Fibroblast of skin of right biceps (primary cell): ENCODE data around the gene APCDD1.

Experiments used
- DNase-seq: peaks from one replicate; pipeline ENCODE4 v3.0.0-alpha.2; 2013

Gene APCDD1

DNA sequence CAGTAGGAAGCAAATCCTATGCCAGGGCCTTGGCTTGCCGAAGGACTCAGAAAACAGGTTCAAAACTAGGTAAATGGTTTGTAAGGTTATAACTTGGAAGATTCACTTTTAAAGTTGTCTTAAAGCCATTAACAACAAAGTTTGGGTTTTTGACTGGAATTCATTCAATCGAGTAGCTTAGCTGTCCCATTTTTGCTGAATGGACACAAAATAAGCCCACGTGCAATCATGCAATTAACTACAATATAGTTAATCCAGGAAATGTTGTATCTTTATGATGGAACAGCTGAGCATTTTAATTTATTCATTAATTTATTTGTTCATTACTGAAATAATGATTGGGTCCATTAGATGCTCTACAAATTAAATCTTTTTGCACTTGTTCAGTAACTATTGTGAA, 18.3 kb upstream of the APCDD1 start:
- DNase-seq, result no peak

DNA sequence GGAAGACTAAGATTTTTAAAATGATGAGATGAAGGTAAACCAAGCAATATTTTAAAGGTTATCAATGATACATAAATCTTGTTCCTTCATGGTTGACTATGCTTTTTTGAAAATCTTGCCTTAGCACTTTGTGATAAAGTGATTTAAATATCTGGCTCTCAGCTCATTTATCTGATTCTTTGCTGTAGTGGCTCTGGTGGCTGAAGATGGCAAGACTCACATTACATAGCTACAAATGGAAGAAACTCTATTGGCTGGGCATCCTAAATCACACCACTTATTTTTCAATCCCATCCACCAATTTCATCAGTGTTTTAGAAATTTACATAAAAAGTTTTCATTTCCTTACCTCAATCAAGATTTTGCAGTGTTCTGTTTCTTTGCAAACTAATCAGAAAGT, 16.6 kb upstream of the APCDD1 start:
- no peak for DNase-seq

DNA sequence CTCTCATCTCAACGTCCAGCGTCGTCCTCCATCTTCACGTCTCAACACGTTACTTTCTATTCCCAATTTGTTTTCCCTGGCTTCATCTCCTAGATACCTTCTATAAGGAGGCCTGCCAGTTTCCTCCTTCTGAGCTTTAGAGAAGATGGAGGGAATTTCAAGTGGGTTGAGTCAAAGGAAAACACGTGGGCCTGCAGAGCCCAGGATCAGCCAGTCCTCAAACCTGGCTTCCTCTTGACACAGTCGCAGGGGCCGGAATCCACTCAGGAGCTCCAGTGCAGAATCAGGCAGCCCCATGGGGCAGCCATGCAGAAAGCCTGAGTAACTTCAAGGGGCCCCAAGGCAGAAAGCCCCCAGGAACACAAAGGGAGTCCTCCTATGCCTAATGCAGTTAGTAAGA, 14.5 kb upstream of the APCDD1 start:
- DNase-seq, result no peak

DNA sequence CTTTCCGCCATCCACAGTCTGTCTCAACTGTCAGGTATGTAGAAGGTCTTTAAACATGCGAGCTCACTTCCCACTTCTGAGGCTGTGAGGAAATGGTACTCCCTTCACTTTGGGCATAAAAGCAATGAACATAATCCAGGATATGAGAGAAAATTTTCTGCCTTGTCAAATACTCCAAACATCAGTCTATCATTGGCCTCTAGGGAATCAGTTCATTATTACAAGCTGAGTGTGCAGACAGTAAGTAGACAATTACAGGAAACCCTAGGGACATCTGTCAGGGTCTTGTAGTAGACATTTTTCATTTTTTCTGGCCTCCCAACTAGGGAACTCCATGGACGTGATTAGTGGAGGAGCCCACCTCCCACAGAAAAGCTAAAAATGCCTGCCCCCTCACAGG, 13.6 kb upstream of the APCDD1 start:
- peak; percentile 56 for DNase-seq

DNA sequence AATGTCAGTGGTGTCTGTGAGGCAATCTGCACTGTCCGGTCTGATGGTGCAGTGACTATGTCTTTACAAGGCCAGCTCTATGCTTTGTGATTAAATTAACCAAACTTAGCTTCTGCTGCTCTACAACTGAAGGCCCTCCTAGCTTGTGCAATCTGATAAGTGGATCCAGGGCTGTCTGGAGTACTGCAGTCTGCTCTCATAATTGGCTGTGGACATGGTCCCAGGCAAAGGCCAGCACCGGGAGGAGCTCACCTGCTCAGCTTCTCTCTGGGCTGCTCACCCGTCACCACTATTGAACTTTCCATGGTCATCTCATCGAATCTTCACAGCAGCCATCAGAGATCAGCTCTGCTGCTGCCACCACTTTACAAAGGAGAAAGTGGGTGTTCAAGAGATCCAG, 13.0 kb upstream of the APCDD1 start:
- no peak for DNase-seq

DNA sequence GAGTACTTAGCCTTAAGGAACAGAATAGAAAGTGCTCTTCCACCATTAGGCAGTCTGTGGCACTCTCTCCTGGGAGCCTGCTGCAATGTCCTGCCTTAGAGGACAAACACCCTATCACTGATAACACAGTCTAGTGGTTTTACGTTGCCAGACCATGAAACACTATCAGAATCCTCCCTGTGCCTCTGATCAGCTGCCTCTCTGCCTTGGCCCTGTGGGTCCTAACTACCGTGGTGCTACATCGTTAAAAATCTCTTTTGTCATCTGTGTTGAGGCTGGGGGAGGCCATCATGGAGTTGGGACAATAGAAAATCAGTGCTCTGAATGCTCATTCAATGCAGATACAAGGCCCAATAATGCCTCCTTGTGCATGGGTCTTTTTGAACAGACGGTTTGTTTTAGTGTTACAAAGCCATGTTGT, 11.9 kb upstream of the APCDD1 start:
- DNase-seq, result no peak

DNA sequence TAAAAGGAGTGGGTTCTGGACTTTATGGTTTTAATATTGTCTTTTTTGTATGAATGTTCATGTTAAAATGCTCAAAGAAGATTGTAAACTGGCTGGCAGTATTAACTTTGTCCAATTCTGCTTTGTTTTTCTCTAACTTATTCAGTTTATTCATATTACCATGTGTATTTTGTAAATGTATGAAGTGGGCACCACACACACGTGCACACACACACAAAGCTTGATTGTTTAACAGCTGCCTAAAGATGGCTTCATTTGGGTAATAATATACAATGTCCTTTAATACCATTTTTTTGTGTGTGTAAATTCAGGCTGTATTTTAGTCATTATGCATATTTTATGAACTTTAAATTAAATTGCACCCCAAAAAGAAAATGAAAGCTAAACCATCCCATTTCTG, 11.4 kb upstream of the APCDD1 start:
- no peak for DNase-seq

DNA sequence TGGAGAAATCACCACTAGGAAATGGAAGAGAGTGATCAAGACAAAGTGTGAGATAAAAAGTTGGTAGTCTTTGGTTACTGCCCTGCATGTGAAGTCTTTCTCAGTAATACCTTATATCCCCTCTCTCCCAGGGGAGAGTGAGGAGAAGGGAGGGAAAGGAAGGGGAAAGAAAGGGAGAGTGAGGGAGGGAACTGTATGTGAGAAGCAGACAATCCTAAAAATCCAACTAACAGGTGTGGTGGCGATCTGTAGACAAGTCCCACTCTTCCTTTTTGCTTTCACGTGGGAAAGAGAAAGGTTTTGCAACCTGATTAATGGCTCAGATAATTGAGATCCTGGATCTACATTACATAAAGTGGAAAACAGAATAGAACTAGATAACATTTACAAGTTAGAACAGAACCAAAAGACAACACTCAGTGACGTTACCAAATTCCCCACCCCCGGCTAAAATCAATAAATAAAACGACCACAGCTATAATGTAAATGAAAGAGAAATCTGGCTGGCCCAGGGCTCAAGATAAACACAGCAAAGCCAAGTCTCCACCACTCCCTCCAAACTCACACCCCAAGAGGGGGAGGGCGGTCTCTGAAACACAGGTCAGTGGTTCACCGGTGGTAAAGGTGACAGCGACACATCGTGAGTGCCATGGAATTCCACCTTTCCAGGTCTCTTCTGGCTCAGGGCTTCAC, 10.0 kb upstream of the APCDD1 start:
- DNase-seq, result no peak

DNA sequence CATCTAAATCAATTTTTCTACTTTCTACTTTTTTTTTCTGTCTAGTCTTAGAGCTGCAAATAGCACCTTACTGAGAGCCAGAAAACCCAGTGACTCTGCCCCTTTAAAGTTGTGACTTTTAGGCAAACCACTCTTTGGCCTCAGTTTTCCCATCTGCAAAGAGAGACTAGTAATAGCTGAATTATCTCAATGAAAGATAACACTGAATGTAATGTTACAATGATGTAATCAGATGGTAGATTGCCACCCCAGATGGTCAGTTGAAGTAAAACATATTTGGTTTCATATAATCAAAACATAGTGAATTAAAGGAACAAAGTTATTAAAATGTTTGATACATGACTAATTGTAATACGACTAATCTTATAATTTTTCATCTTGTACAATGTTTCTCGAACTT, 5.0 kb upstream of the APCDD1 start:
- DNase-seq, result peak; percentile 36

DNA sequence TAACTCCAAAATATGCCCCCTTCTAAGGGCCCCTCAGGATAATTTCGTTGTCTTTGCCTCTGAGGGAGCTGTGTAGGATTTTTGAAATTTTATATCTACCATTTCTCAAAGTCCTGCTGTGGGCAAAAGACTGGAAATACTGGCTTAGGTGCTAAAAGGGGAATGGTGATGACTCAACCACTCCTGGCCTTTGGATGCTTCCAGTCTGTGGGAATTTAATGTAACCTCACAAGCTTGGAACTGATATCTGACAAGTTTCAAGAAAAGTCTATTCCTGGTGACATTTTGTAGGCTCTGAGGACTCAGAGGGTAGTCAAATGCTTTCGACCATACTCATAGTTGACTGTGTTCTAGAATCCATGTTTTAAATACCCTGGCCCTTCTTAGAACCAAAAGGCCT, 3.4 kb upstream of the APCDD1 start:
- DNase-seq, result no peak

DNA sequence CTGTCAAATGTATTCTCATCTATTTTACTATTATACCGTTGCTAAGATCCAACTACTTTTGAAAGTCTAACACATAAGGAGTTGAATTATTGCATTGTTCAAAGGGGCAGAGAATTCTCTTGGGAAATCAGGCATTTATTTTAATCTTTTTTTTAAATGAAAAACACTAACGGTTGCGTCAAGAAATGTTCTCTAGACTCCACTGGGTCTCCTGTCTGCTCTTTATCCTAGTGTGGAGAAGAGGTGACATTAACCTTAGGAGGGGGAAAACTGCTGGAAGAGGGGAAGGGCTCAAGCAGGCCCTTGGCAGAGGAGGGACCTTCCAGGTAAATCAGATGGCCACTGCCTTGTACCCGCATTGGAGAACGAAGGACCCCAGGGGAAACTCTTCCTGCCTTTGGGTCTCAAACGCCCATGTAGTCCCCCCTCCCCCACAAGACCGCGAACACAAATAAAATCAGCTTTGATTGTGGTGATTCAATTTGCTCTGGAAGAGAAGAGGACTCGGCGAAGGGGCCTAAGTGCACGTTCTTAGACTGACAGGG, 1.1 kb upstream of the APCDD1 start:
- no peak for DNase-seq

DNA sequence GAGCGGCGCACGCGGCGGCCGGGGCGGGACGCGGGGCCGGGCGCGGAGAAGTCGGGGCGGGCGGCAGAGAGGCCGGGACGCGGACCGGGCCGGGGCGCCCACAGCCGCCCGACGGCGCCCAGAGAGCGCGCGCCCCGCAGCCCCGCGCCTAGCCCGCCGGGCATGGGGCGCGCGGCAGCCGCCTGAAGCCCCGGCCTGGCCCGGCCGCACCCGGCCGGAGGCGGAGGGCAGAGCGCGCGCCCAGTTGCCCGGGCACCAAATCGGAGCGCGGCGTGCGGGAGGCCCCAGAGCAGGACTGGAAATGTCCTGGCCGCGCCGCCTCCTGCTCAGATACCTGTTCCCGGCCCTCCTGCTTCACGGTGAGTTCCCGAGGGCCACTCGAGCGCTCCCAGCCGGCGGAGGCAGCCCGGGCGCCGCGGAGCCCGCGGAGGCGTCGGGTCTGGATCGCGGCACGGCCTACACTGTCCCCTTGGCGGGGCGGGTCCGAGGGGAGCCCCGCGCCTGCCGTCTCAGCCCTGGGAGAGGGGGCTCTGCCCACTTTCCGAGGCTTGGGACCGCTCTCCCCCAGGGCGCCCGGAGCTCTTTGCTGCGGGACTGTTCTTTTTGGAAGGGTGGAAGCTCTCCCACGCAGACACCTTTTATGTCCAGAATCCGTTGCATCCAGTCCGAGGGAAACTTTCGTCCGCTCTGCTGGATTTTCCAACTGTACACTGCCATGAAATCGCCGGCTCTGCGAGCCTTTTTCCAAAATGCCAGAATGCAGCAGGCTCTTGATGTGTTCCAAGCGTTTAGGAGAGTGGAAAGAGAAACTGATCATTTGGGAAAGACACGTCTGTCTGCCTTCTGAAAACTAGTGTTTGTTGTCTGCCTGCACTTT, 484 bp downstream of the APCDD1 start:
- DNase-seq, result no peak

DNA sequence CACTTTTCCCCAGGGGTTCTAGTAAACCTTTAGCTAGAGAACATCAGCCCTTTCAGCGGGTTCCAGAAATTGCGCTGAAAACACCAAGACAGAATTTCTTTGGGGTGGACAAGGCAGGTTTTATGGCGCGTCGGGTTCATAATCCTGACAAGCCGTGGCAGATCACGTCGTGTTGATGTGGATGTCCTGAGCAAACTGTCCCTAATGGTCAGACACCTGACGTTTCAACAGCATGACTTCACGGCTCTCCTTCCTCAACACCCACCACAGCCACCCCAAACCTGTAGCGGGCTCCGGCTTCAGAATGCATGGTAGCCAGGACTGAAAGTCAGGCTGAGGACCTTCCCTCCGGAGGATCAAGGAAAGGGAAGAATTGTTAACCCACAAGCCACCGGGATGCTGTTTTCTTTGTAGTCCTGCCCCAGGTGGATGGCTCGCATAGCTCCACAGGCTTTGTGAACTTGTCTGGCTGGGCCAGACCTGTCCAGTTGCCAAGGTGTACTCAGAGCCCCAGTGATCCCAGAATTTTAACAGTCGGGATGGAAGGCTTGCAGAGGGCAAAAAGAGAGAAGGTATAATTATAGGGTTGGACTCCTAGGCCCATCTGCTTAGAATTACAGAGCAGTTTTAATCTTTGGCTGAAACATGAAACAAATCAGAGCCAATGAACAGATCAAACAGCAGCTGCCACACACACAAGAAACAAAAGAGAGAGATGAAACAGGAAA, 1.5 kb downstream of the APCDD1 start:
- no peak for DNase-seq

DNA sequence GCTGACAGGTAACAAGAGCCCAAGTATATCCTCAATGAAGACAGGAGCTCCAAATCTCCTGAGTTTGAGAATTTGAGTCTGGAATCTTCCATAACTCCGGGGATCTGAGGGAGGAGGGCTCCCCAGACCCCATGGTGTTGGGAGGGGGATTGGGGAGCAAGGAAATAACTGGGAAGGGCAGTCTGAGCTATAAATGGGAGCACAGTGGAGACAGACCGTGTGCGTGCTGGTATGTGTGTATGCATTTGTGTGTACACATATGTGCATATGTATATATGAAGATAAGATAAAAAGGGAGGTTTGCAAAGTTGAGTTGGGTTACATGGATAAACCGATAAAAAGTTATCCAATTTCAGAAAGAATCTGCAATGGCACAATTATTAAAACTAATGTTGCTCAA, 2.3 kb downstream of the APCDD1 start:
- no peak for DNase-seq

DNA sequence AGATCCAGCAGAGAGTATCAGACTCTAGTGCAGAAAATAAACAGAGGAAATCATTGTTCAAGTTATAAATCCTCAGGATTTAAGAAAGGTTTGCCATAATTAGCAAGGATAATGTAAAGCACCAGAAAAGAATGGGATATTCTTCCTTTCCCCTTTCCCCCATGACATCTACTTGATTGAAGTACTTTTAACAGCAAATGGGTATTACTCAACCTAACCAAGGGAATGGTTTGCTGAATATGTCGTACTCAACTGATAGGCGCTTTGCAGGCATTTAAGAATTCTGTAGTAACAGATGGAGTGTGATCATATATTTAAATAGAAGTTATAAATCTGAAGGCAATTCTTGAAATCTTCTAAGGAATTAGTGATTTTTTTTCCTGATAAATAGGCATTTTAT, 2.7 kb downstream of the APCDD1 start:
- DNase-seq, result no peak

DNA sequence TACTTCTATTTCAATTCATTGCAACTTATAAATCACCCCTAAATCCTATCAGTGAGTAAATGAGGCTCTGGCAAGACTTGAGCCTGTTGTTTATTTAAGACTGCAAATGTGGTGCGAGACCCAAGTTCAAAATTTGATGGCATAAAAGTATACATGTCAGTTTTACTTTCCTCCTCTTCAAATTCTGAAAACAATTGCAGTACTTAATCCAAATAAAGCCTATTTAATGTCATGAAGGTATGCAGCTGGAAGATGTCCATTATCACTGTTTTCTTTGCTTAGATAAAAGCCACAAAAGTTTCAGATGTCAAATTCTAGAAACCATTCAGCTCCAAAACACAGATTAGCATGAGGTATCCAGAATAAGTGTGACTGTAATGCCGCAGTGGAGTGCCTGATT, 3.3 kb downstream of the APCDD1 start:
- peak; percentile 45 for DNase-seq

DNA sequence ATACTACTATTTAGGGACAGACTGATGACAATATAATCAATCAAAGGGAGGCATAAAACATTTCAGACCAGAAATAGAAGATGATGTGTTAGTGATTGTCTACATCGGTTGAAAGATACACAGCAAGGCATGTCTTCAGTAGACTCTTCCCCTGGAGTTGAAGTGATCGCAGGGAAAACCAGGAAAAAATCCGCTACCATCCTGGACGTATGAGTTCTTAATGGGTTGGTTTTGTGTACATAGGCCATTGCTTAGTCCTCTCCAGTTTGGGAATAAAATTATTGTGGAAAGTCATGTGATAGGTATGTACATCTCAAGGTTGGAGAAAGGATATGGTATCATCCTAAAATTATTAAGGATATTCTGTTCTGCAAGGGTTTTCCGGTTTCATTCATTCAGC, 4.3 kb downstream of the APCDD1 start:
- DNase-seq, result peak; percentile 80

DNA sequence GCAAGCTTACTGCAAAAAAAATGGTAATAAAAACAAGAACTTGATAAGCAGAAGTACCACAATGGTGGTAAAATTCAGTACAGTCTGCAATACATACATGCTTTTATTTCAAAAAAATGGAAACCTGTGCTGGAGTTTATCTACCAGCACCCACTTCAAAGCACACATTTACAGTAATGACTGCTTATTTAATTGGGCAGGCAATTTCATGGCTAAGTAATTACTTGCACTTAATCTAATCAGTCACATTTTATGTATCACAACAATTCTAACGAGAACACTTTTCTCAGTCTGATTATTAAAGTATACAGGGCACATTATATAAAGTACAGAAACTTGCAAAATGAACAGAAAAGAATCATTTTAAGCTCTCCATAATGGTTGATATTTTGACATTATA, 5.2 kb downstream of the APCDD1 start:
- DNase-seq, result no peak

DNA sequence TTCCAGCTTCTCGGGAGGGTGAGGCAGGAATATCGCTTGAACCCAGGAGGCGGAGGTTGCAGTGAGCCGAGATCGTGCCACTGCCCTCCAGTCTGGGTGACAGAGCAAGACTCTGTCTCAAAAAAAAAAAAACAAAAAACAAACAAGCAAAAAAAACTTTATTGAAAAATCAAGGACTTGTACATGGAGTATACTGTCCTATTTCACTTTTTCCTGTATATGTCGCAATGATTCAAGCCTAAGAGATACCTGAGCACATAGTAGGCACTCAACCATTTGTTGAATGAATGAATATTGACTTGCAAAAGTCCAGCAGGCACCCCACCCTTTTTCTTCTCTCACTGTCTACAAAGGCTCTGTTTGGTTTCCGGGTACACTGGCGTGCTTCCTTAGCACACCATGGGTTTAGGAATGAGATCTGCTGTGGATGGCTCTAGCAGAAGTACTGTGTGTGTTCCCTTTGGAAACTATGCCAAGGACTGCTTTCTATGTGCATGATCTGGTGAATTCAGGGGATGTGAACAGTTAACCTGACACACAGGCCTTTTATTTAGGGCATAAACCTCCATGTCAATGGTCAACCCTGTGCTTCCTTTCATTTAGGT, 6.1 kb downstream of the APCDD1 start:
- DNase-seq, result no peak

DNA sequence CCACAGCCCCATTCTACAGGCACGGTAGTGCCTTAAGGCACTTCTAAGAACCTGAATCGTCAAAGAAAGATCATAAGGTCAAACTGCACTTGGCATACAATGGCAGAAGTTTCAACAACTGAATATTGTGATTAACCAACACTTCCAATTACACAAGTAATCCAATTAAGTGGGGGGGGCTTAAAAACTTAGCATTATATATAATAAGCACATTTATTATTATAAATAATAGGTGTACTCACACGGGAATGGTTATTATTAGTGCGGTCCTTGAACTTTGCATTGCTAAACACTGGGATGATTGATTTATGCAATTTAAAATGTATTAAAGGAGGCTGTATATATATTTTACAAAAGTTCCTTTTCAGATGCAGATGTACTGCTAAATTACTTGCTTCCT, 7.6 kb downstream of the APCDD1 start:
- DNase-seq, result no peak

DNA sequence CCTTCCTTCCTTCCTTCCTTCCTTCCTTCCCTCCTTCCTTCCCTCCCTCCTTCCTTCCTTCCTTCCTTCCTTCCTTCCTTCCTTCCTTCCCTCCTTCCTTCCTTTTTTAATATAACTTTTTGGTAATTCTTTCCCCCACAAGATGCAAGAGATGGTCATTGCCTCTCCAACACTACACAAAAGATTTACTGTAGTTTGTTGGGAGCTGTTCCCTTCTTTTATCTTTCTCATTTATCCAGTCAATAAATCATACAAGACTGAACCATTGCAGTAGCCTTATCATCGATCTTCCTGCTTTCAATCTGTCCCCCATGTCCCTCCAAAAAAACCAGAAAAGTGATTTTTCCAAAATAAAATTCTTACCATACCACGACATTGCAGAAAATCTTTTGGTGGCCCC, 8.2 kb downstream of the APCDD1 start:
- DNase-seq, result no peak

DNA sequence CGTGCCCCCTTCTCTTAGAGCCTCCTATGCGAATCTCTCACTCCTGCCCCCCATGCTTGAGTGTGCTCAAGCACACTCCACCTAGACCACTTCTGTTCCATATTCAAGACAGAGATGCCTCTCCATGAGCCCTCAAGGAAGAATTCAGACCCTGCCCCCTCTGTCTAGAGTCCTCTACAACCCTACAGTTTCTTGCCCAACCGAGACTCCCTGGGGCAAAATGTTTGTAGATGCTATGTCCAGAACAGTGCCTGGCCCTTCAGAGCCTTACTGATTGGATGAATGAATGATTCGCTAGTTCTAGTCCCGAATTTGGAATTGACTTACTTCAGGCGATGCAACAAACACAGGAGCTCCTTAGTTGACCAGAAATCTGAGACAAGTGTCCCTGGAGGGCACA, 8.7 kb downstream of the APCDD1 start:
- no peak for DNase-seq

DNA sequence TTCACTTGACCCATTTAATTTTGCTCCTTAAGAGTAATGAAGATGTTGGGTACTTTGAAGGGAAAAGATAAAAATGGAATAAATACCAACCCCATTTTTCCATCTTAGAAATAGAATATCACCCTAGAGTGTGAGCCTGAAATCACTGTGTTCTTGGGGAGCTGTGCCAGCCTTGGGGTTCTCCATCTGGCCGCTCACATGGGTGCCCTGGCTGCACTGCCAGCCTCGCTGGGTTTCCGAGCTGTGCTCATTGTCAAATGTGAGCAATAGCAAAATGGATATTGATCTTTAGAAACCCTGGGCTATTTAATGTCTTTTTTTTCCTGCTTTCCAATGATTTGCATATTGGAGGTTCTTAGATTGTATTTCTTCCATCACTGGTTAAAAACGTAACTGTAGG, 9.3 kb downstream of the APCDD1 start:
- no peak for DNase-seq
